PC-9 (cell line): Measurements from ENCODE around the gene STK36. TPM values are rescaled to one million over a fixed set of nuclear protein-coding genes. Genes with fewer than 3 reads are reported as not detected.

Source experiments
- BruUV-seq: library from RNA; stranded (reverse); fragments of 400-500 nt; replicated peaks from 2 replicates; lab custom pipeline; 2021; lab: Mats Ljungman, UMichigan
- CTCF ChIA-PET: fragments of 300-600 bp; sonication (Branson Sonifier 250); formaldehyde crosslinking; loops from one replicate; lab custom pipeline; 2022; ENCODE audit warnings: antibody characterized with exemption; lab: Charles Lee
- POLR2A ChIA-PET: fragments of 300-600 bp; sonication (Branson Sonifier 250); formaldehyde crosslinking; loops from one replicate; lab custom pipeline; 2022; ENCODE audit warnings: antibody characterized with exemption; ENCODE audit not compliant: unreplicated experiment; lab: Charles Lee
- DNase-seq, 2 experiments: peaks; one replicate each; pipeline versions ENCODE4 v3.0.0 to v3.0.0-alpha.2; 2015 to 2022; ENCODE audit warnings: mixed read lengths in 1 of 2
- H2AFZ ChIP-seq: fragments of 200-600 bp; sonication (generic); 2 replicates; pipeline ENCODE4 v1.8.1; 2017; ENCODE audit warnings: antibody characterized with exemption
- H3F3A ChIP-seq: fragments of 200-600 bp; sonication (generic); 2 replicates; pipeline ENCODE4 v1.8.1; 2017; ENCODE audit warnings: antibody characterized with exemption, mild to moderate bottlenecking, low read depth; ENCODE audit not compliant: insufficient read depth
- H3K27ac ChIP-seq: fragments of 200-600 bp; sonication (generic); 2 replicates; pipeline ENCODE4 v1.6.1; 2016; ENCODE audit warnings: mixed run types
- H3K27me3 ChIP-seq: fragments of 200-600 bp; sonication (generic); 2 replicates; pipeline ENCODE4 v1.6.1; 2016; ENCODE audit warnings: low read depth, mixed run types; ENCODE audit not compliant: insufficient read depth
- H3K36me3 ChIP-seq: fragments of 200-600 bp; sonication (generic); 2 replicates; pipeline ENCODE4 v1.6.1; 2016; ENCODE audit warnings: low read depth, mixed run types
- H3K4me1 ChIP-seq: fragments of 200-600 bp; sonication (generic); replicated peaks from 2 replicates; pipeline ENCODE4 v1.6.1; 2016; ENCODE audit warnings: mixed run types; ENCODE audit not compliant: insufficient read depth
- H3K4me2 ChIP-seq: fragments of 200-600 bp; sonication (generic); 2 replicates; pipeline ENCODE4 v1.6.1; 2017; ENCODE audit warnings: mixed run types
- H3K4me3 ChIP-seq: fragments of 200-600 bp; sonication (generic); 2 replicates; pipeline ENCODE4 v1.6.1; 2016; ENCODE audit warnings: mixed run types
- H3K79me2 ChIP-seq: fragments of 200-600 bp; sonication (generic); 2 replicates; pipeline ENCODE4 v1.6.1; 2017; ENCODE audit warnings: low read depth, mixed run types
- H3K9me2 ChIP-seq: fragments of 200-600 bp; sonication (generic); 2 replicates; pipeline ENCODE4 v1.8.1; 2017; ENCODE audit warnings: mild to moderate bottlenecking; ENCODE audit not compliant: insufficient read depth
- H3K9me3 ChIP-seq: fragments of 200-600 bp; sonication (generic); 2 replicates; pipeline ENCODE4 v1.8.1; 2016; ENCODE audit warnings: low read depth; ENCODE audit not compliant: insufficient read depth
- H4K20me1 ChIP-seq: fragments of 200-600 bp; sonication (generic); 2 replicates; pipeline ENCODE4 v1.8.1; 2017; ENCODE audit not compliant: insufficient read depth
- CTCF ChIP-seq: fragments of 200-600 bp; sonication (generic); conservative IDR thresholded peaks from 2 replicates; pipeline ENCODE4 v1.6.1; 2017; ENCODE audit warnings: mixed run types, antibody characterized with exemption, mild to moderate bottlenecking, moderate library complexity
- EZH2 ChIP-seq: fragments of 200-600 bp; sonication (generic); IDR thresholded peaks from 2 replicates; pipeline ENCODE4 v1.8.0; 2017; ENCODE audit warnings: antibody characterized with exemption, low read depth
- intact Hi-C: fragments of 100-400 bp; cut with micrococcal nuclease; formaldehyde crosslinking; loops from one replicate; pipeline ENCODE4 v1.10.0; 2022; ENCODE audit not compliant: unreplicated experiment
- total RNA-seq: library from RNA; stranded (reverse); gene quantifications from 2 replicates; pipeline ENCODE4 v1.2.3, GENCODE V29; 2021

The STK36 gene
- total RNA-seq, 1 experiment from 2014 or later, result 52.9 TPM

GRCh38 chr2:218691234-218691633, 19.3 kb downstream of the STK36 start:
- no TSS peak for BruUV-seq
- no peaks in the 10 kb centered on the region for H3K9me3 ChIP-seq
- H3F3A ChIP-seq, result no peaks in the 10 kb centered on the region
- H3K27me3 ChIP-seq, result no peaks in the 10 kb centered on the region
- TF ChIP-seq CTCF (no peak), EZH2 (no peak)
- CTCF ChIA-PET, result no interaction called here
- H3K79me2 ChIP-seq, result no peaks in the 10 kb centered on the region
- H2AFZ ChIP-seq, result no peak overlapping the region
- POLR2A ChIA-PET, result no interaction called here
- no peak for DNase-seq
- H3K4me1 ChIP-seq, result no peaks in the 10 kb centered on the region
- H3K4me3 ChIP-seq, result no peak overlapping the region
- H3K27ac ChIP-seq, result no peak overlapping the region
- no peaks in the 10 kb centered on the region for H3K36me3 ChIP-seq
- no peaks in the 10 kb centered on the region for H3K9me2 ChIP-seq
- H4K20me1 ChIP-seq, result no peaks in the 10 kb centered on the region
- no peak overlapping the region for H3K4me2 ChIP-seq
- intact Hi-C loops, result no loop called here

GRCh38 chr2:218694405-218695145, 22.7 kb downstream of the STK36 start:
- POLR2A ChIA-PET, result no interaction called here
- CTCF ChIA-PET, result no interaction called here
- Histone ChIP-seq H4K20me1 (no peaks in the 10 kb centered on the region), H3K9me3 (no peaks in the 10 kb centered on the region), H3F3A (no peaks in the 10 kb centered on the region), H3K4me3 (no peak overlapping the region), H3K4me1 (no peaks in the 10 kb centered on the region), H3K27ac (no peak overlapping the region), H3K79me2 (no peaks in the 10 kb centered on the region), H3K36me3 (no peaks in the 10 kb centered on the region), H3K27me3 (no peaks in the 10 kb centered on the region), H3K4me2 (no peak overlapping the region), H3K9me2 (no peaks in the 10 kb centered on the region), H2AFZ (no peak overlapping the region)
- TF ChIP-seq CTCF, result no peak
- TF ChIP-seq EZH2, result no peak
- intact Hi-C loops, result no loop called here
- DNase-seq, result no peak
- no TSS peak for BruUV-seq

GRCh38 chr2:218698885-218699284, 27.0 kb downstream of the STK36 start:
- TF ChIP-seq CTCF, result no peak
- no peak for TF ChIP-seq EZH2
- CTCF ChIA-PET, result no interaction called here
- Histone ChIP-seq H3K27me3 (no peaks in the 10 kb centered on the region), H3K9me2 (no peaks in the 10 kb centered on the region), H4K20me1 (no peaks in the 10 kb centered on the region), H3K36me3 (no peaks in the 10 kb centered on the region), H3K4me1 (no peaks in the 10 kb centered on the region), H3K27ac (no peak overlapping the region), H3F3A (no peaks in the 10 kb centered on the region), H2AFZ (no peak overlapping the region), H3K79me2 (no peaks in the 10 kb centered on the region), H3K4me2 (no peak overlapping the region), H3K4me3 (no peak overlapping the region), H3K9me3 (no peaks in the 10 kb centered on the region)
- intact Hi-C loops, result no loop called here
- no peak for DNase-seq
- BruUV-seq, result no TSS peak
- POLR2A ChIA-PET, result no interaction called here
